Nephron progenitor cell (in vitro differentiated cells): ENCODE data around the gene STX4.

Experiments used
- DNase-seq: peaks from one replicate; pipeline ENCODE4 v3.0.0; 2021
- H3K27ac Mint-ChIP-seq: 2 replicates; pipeline ENCODE4 v1.8.0; 2021; ENCODE audit warnings: mild to moderate bottlenecking, moderate library complexity, mixed read lengths
- H3K27me3 Mint-ChIP-seq: 2 replicates; pipeline ENCODE4 v1.8.0; 2021; ENCODE audit warnings: mild to moderate bottlenecking, low read depth, mixed read lengths; ENCODE audit not compliant: poor library complexity
- H3K36me3 Mint-ChIP-seq: 2 replicates; pipeline ENCODE4 v1.8.0; 2021; ENCODE audit warnings: low read depth, mixed read lengths
- H3K4me1 Mint-ChIP-seq: 2 replicates; pipeline ENCODE4 v1.8.0; 2021; ENCODE audit warnings: mixed read lengths
- H3K4me3 Mint-ChIP-seq: 2 replicates; pipeline ENCODE4 v1.8.0; 2021; ENCODE audit warnings: mild to moderate bottlenecking, moderate library complexity, mixed read lengths
- H3K9me3 Mint-ChIP-seq: 2 replicates; pipeline ENCODE4 v1.8.0; 2021; ENCODE audit warnings: mild to moderate bottlenecking, moderate library complexity, mixed read lengths
- CTCF ChIP-seq: fragments of 200-600 bp; sonication (generic); IDR thresholded peaks from 2 replicates; pipeline ENCODE4 v1.5.0; 2021; ENCODE audit warnings: antibody characterized with exemption

STX4 gene

DNA sequence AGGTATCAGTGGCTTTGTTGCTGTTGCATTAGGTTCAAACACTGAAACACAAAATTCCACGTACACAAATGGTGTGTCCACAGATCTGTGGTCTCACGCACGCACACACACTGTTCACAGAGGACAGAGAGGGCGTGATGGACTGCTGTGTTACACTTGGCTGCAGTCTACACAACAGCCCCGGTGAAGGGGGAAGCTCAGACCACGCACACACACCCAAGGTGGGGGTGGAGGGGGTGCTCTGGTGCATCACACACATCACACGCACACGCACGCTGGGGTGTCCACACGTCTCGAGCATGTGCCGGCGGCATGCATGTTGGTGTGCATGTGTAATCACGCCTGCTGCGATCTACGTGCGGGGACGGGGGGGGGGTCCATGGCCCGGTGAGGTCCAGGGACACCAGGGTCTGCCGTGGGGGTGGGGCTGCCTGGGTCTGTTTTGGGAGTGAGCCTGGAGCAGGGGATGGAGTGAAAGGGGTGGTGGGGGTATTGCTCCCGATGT lies 41.0 kb upstream of the STX4 start:
- DNase-seq: no peak
- H3K9me3 Mint-ChIP-seq: no peaks in the 10 kb centered on the region
- peaks cover 32% of the 10 kb centered on the region for H3K27me3 Mint-ChIP-seq
- H3K4me3 Mint-ChIP-seq: no peak overlapping the region
- no peak for TF ChIP-seq CTCF
- H3K4me1 Mint-ChIP-seq: peaks cover 16% of the 10 kb centered on the region
- H3K27ac Mint-ChIP-seq: no peak overlapping the region
- H3K36me3 Mint-ChIP-seq: no peaks in the 10 kb centered on the region

GRCh38 chr16:30992931-30993816 lies 40.2 kb upstream of the STX4 start:
- DNase-seq: no peak
- no peak for TF ChIP-seq CTCF
- H3K27ac Mint-ChIP-seq: peak overlapping the region; percentile 72
- peaks cover 40% of the 10 kb centered on the region for H3K27me3 Mint-ChIP-seq
- no peaks in the 10 kb centered on the region for H3K36me3 Mint-ChIP-seq
- no peak overlapping the region for H3K4me3 Mint-ChIP-seq
- no peaks in the 10 kb centered on the region for H3K9me3 Mint-ChIP-seq
- peaks cover 25% of the 10 kb centered on the region for H3K4me1 Mint-ChIP-seq

GRCh38 chr16:30995927-30996323 lies 37.4 kb upstream of the STX4 start:
- peak overlapping the region; percentile 61 for H3K4me3 Mint-ChIP-seq
- DNase-seq: no peak
- H3K36me3 Mint-ChIP-seq: no peaks in the 10 kb centered on the region
- no peak overlapping the region for H3K27ac Mint-ChIP-seq
- peaks cover 29% of the 10 kb centered on the region for H3K4me1 Mint-ChIP-seq
- H3K9me3 Mint-ChIP-seq: no peaks in the 10 kb centered on the region
- TF ChIP-seq CTCF: no peak
- H3K27me3 Mint-ChIP-seq: peaks cover 47% of the 10 kb centered on the region

- no peak for TF ChIP-seq CTCF
- Mint-ChIP-seq H3K4me3 (peak overlapping the region; percentile 76), H3K36me3 (no peaks in the 10 kb centered on the region)
Measured at GRCh38 chr16:30996324-30996984, 36.9 kb upstream of the STX4 start.

GRCh38 chr16:30996985-30997724 lies 36.2 kb upstream of the STX4 start:
- Mint-ChIP-seq H3K9me3 (no peaks in the 10 kb centered on the region), H3K4me3 (peak overlapping the region; percentile 76), H3K4me1 (peaks cover 35% of the 10 kb centered on the region), H3K36me3 (no peaks in the 10 kb centered on the region), H3K27me3 (peaks cover 47% of the 10 kb centered on the region), H3K27ac (no peak overlapping the region)
- no peak for TF ChIP-seq CTCF
- peak; percentile 83 for DNase-seq

More at GRCh38 chr16:30996324-30996984, 36.9 kb upstream of the STX4 start:
- peaks cover 29% of the 10 kb centered on the region for H3K4me1 Mint-ChIP-seq
- H3K27ac Mint-ChIP-seq: no peak overlapping the region
- peaks cover 47% of the 10 kb centered on the region for H3K27me3 Mint-ChIP-seq
- no peak for DNase-seq
- no peaks in the 10 kb centered on the region for H3K9me3 Mint-ChIP-seq
